K562 (cell line): ENCODE data around the gene APOBEC3G. TPM values are rescaled to one million over a fixed set of nuclear protein-coding genes. Genes with fewer than 3 reads are reported as not detected.

ENCODE experiments used
- ETS2 ChIP-seq: IDR thresholded peaks from 2 replicates; pipeline ENCODE4 v1.6.1; 2016; ENCODE audit warnings: borderline replicate concordance, missing genetic modification characterization, mild to moderate bottlenecking, moderate library complexity, missing compliant biosample characterization; ENCODE audit not compliant: poor library complexity, severe bottlenecking
- SMARCA5 ChIP-seq: fragments of 450-650 bp; IDR thresholded peaks from 2 replicates; pipeline ENCODE4 v1.6.1; 2016
- ZKSCAN3 ChIP-seq: fragments of 250-450 bp; sonication (Bioruptor Pico); IDR thresholded peaks from 2 replicates; pipeline ENCODE4 v1.4.0; 2020
- ZNF778 ChIP-seq: fragments of 450-650 bp; formaldehyde crosslinking; IDR thresholded peaks from 2 replicates; pipeline ENCODE4 v1.4.0; 2020; ENCODE audit warnings: mild to moderate bottlenecking, moderate library complexity
- polyA plus RNA-seq, 8 experiments: library from polyadenylated mRNA; depleted of rRNA in 4 of 8; stranded (reverse) in 5 of 8; unstranded in 3 of 8; fragments of >200 nt; fragmentation: Nextera tagmentation in 2 of 8; fragmentation: Illumina TruSeq in 1 of 8; extraction: Ambion mirVana in 2 of 8; extraction: Trizol in 1 of 8; gene quantifications; 2 replicates each; pipeline versions ENCODE4 v1.2.1 to v1.2.3, GENCODE V29; 2011 to 2014; ENCODE audit warnings: inconsistent platforms in 1 of 8, missing spikeins in 1 of 8
- total RNA-seq, 7 experiments: library from RNA; depleted of rRNA in 6 of 7; stranded (reverse); fragments of >200 nt in 6 of 7; fragmentation: Illumina TruSeq in 2 of 7; extraction: Trizol in 2 of 7; gene quantifications; 2 replicates each; pipeline versions ENCODE4 v1.2.1 to v1.2.3, GENCODE V29; 2011 to 2021; ENCODE audit warnings: low replicate concordance in 1 of 7
- TF ChIP-seq, protein P1 (sequence below): fragments of 450-650 bp; IDR thresholded peaks from 2 replicates; pipeline ENCODE4 v1.6.1; 2016; ENCODE audit warnings: mild to moderate bottlenecking, moderate library complexity
- TF ChIP-seq, protein P2 (sequence below): fragments of 250-450 bp; sonication (Bioruptor Pico); IDR thresholded peaks from 2 replicates; pipeline ENCODE4 v1.4.0; 2020; ENCODE audit warnings: mild to moderate bottlenecking

Gene APOBEC3G
- total and polyA plus RNA-seq, 9 of the 15 experiments (the other 6 are each of a cell fraction or from before 2014, with no cell fraction given) = 5.2 to 20.8 (median 11.4) TPM

DNA sequence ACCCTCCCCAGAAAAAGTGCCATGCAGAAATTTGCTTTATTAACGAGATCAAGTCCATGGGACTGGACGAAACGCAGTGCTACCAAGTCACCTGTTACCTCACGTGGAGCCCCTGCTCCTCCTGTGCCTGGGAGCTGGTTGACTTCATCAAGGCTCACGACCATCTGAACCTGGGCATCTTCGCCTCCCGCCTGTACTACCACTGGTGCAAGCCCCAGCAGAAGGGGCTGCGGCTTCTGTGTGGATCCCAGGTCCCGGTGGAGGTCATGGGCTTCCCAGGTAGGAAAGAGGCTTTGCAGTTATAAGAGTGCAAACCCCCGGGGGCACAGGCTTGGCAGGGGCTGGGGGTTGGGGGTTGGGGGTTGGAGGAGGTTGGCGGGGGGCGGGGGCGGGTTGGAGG is 24.2 kb downstream of the APOBEC3G start (continued):
- TF ChIP-seq, protein P1, sequence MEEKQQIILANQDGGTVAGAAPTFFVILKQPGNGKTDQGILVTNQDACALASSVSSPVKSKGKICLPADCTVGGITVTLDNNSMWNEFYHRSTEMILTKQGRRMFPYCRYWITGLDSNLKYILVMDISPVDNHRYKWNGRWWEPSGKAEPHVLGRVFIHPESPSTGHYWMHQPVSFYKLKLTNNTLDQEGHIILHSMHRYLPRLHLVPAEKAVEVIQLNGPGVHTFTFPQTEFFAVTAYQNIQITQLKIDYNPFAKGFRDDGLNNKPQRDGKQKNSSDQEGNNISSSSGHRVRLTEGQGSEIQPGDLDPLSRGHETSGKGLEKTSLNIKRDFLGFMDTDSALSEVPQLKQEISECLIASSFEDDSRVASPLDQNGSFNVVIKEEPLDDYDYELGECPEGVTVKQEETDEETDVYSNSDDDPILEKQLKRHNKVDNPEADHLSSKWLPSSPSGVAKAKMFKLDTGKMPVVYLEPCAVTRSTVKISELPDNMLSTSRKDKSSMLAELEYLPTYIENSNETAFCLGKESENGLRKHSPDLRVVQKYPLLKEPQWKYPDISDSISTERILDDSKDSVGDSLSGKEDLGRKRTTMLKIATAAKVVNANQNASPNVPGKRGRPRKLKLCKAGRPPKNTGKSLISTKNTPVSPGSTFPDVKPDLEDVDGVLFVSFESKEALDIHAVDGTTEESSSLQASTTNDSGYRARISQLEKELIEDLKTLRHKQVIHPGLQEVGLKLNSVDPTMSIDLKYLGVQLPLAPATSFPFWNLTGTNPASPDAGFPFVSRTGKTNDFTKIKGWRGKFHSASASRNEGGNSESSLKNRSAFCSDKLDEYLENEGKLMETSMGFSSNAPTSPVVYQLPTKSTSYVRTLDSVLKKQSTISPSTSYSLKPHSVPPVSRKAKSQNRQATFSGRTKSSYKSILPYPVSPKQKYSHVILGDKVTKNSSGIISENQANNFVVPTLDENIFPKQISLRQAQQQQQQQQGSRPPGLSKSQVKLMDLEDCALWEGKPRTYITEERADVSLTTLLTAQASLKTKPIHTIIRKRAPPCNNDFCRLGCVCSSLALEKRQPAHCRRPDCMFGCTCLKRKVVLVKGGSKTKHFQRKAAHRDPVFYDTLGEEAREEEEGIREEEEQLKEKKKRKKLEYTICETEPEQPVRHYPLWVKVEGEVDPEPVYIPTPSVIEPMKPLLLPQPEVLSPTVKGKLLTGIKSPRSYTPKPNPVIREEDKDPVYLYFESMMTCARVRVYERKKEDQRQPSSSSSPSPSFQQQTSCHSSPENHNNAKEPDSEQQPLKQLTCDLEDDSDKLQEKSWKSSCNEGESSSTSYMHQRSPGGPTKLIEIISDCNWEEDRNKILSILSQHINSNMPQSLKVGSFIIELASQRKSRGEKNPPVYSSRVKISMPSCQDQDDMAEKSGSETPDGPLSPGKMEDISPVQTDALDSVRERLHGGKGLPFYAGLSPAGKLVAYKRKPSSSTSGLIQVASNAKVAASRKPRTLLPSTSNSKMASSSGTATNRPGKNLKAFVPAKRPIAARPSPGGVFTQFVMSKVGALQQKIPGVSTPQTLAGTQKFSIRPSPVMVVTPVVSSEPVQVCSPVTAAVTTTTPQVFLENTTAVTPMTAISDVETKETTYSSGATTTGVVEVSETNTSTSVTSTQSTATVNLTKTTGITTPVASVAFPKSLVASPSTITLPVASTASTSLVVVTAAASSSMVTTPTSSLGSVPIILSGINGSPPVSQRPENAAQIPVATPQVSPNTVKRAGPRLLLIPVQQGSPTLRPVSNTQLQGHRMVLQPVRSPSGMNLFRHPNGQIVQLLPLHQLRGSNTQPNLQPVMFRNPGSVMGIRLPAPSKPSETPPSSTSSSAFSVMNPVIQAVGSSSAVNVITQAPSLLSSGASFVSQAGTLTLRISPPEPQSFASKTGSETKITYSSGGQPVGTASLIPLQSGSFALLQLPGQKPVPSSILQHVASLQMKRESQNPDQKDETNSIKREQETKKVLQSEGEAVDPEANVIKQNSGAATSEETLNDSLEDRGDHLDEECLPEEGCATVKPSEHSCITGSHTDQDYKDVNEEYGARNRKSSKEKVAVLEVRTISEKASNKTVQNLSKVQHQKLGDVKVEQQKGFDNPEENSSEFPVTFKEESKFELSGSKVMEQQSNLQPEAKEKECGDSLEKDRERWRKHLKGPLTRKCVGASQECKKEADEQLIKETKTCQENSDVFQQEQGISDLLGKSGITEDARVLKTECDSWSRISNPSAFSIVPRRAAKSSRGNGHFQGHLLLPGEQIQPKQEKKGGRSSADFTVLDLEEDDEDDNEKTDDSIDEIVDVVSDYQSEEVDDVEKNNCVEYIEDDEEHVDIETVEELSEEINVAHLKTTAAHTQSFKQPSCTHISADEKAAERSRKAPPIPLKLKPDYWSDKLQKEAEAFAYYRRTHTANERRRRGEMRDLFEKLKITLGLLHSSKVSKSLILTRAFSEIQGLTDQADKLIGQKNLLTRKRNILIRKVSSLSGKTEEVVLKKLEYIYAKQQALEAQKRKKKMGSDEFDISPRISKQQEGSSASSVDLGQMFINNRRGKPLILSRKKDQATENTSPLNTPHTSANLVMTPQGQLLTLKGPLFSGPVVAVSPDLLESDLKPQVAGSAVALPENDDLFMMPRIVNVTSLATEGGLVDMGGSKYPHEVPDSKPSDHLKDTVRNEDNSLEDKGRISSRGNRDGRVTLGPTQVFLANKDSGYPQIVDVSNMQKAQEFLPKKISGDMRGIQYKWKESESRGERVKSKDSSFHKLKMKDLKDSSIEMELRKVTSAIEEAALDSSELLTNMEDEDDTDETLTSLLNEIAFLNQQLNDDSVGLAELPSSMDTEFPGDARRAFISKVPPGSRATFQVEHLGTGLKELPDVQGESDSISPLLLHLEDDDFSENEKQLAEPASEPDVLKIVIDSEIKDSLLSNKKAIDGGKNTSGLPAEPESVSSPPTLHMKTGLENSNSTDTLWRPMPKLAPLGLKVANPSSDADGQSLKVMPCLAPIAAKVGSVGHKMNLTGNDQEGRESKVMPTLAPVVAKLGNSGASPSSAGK = no peak
- no peak for TF ChIP-seq ETS2 (tag)
- TF ChIP-seq, protein P2, sequence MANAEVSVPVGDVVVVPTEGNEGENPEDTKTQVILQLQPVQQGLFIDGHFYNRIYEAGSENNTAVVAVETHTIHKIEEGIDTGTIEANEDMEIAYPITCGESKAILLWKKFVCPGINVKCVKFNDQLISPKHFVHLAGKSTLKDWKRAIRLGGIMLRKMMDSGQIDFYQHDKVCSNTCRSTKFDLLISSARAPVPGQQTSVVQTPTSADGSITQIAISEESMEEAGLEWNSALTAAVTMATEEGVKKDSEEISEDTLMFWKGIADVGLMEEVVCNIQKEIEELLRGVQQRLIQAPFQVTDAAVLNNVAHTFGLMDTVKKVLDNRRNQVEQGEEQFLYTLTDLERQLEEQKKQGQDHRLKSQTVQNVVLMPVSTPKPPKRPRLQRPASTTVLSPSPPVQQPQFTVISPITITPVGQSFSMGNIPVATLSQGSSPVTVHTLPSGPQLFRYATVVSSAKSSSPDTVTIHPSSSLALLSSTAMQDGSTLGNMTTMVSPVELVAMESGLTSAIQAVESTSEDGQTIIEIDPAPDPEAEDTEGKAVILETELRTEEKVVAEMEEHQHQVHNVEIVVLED (CRISPR knock-in tag) = no peak
- TF ChIP-seq ZNF778 (CRISPR knock-in tag) = no peak
- TF ChIP-seq ZKSCAN3 (CRISPR knock-in tag) = no peak
- no peak for TF ChIP-seq SMARCA5
